ENCODE measurements around the gene IFNA13.
"Not testable (repeated sequence)": the region's sequence is repeated elsewhere in the genome, so short reads cannot be mapped to it uniquely, and the experiment has no call there.

IFNA13 gene

GRCh38 chr9:21367957-21368356 lies at the start of gene IFNA13:
Gene IFNA13 (minus strand): TSS chr9:21368057. CDS start chr9:21368010, 47 bp downstream.
- DNase-seq (ENCODE audit: low spot score), result no peak

GRCh38 chr9:21415493-21416267 lies 47.8 kb upstream of the IFNA13 start:
- peak; percentile 68 for DNase-seq (ENCODE audit: low spot score)

GRCh38 chr9:21414220-21414940 lies 46.5 kb upstream of the IFNA13 start:
- DNase-seq (ENCODE audit: low spot score), result no peak

- DNase-seq (ENCODE audit: low spot score), result no peak
Observed at GRCh38 chr9:21413624-21414023, 45.8 kb upstream of the IFNA13 start.

- DNase-seq (ENCODE audit: low spot score), result no peak
Observed at GRCh38 chr9:21413151-21413550, 45.3 kb upstream of the IFNA13 start.

- no peak for DNase-seq (ENCODE audit: low spot score)
Observed at GRCh38 chr9:21412107-21412506, 44.2 kb upstream of the IFNA13 start.

GRCh38 chr9:21408817-21409216 lies 41.0 kb upstream of the IFNA13 start, which contains the start of gene IFNA8:
Gene IFNA8 (plus strand): TSS chr9:21409117. CDS start chr9:21409177, 60 bp downstream.
- DNase-seq (ENCODE audit: low spot score), result no peak

- no peak for DNase-seq (ENCODE audit: low spot score)
Observed at GRCh38 chr9:21404146-21404545, 36.3 kb upstream of the IFNA13 start.

- DNase-seq (ENCODE audit: low spot score), result peak; percentile 50
Observed at GRCh38 chr9:21402386-21403251, 34.8 kb upstream of the IFNA13 start.

- DNase-seq (ENCODE audit: low spot score), result no peak
Observed at GRCh38 chr9:21399956-21400355, 32.1 kb upstream of the IFNA13 start.

- DNase-seq (ENCODE audit: low spot score), result no peak
Observed at GRCh38 chr9:21398955-21399489, 31.2 kb upstream of the IFNA13 start.

- DNase-seq (ENCODE audit: low spot score), result peak; percentile 67
Observed at GRCh38 chr9:21395778-21396717, 28.2 kb upstream of the IFNA13 start.

- peak; percentile 30 for DNase-seq (ENCODE audit: low spot score)
Observed at GRCh38 chr9:21392270-21392669, 24.4 kb upstream of the IFNA13 start.

- no peak for DNase-seq (ENCODE audit: low spot score)
Observed at GRCh38 chr9:21385131-21385670, 17.3 kb upstream of the IFNA13 start, which contains the start of gene IFNA2. Gene IFNA2 (minus strand): TSS chr9:21385398. CDS start chr9:21385329, 69 bp downstream.

- no peak for DNase-seq (ENCODE audit: low spot score)
Observed at GRCh38 chr9:21383627-21384026, 15.8 kb upstream of the IFNA13 start.

- no peak for DNase-seq (ENCODE audit: low spot score)
Observed at GRCh38 chr9:21381448-21382339, 13.8 kb upstream of the IFNA13 start.

- DNase-seq (ENCODE audit: low spot score), result not testable (repeated sequence)
Observed at GRCh38 chr9:21371467-21371866, 3.6 kb upstream of the IFNA13 start.

GRCh38 chr9:21367169-21367568 lies 688 bp downstream of the IFNA13 start:
- not testable (repeated sequence) for DNase-seq (ENCODE audit: low spot score)

GRCh38 chr9:21362287-21362686 lies 5.6 kb downstream of the IFNA13 start:
- no peak for DNase-seq (ENCODE audit: low spot score)

Measured in D341Med (cell line).